H1 (cell line): ENCODE measurements around the gene PAXX. TPM values are rescaled to one million over a fixed set of nuclear protein-coding genes. Genes with fewer than 3 reads are reported as not detected.

Source experiments
- CTCF ChIA-PET: fragments of 300-600 bp; sonication (Branson Sonifier 250); formaldehyde crosslinking; loops from one replicate; lab custom pipeline; 2021; ENCODE audit not compliant: partially characterized antibody; lab: Charles Lee
- POLR2A ChIA-PET: fragments of 300-600 bp; sonication (Branson Sonifier 250); formaldehyde crosslinking; loops from one replicate; lab custom pipeline; 2021; ENCODE audit warnings: inconsistent platforms; ENCODE audit not compliant: partially characterized antibody; lab: Charles Lee
- DNase-seq, 2 experiments: peaks; one replicate each; pipeline versions ENCODE4 v3.0.0 to v3.0.0-alpha.2; 2010 to 2022; ENCODE audit warnings: low spot score in 2 of 2, low read depth in 1 of 2, mixed read lengths in 1 of 2
- FAIRE-seq: peaks from 2 replicates; lab custom pipeline; 2011; peaks lifted over from hg19 to GRCh38; lab: Jason Lieb, UNC
- H2AFZ ChIP-seq: 2 replicates; pipeline ENCODE4 v1.8.1; 2012; ENCODE audit warnings: low read length, inconsistent platforms
- H2AK5ac ChIP-seq: 2 replicates; pipeline ENCODE4 v1.6.1; 2013; ENCODE audit warnings: low read depth, low read length
- H2BK120ac ChIP-seq: replicated peaks from 2 replicates; pipeline ENCODE3; 2013; ENCODE audit warnings: low read depth, low read length, inconsistent platforms
- H2BK12ac ChIP-seq: 2 replicates; pipeline ENCODE4 v1.6.1; 2013; ENCODE audit warnings: low read depth, low read length
- H2BK15ac ChIP-seq: 2 replicates; pipeline ENCODE4 v1.6.1; 2013; ENCODE audit warnings: low read length
- H2BK20ac ChIP-seq: 2 replicates; pipeline ENCODE4 v1.6.1; 2013; ENCODE audit warnings: low read length
- H2BK5ac ChIP-seq: 2 replicates; pipeline ENCODE4 v1.6.1; 2013; ENCODE audit warnings: low read depth, low read length
- H3K14ac ChIP-seq: 2 replicates; pipeline ENCODE4 v1.6.1; 2013; ENCODE audit warnings: inconsistent platforms; ENCODE audit not compliant: insufficient read length
- H3K18ac ChIP-seq: 2 replicates; pipeline ENCODE4 v1.6.1; 2013; ENCODE audit warnings: low read length; ENCODE audit errors: extremely low read depth
- H3K23ac ChIP-seq: 2 replicates; pipeline ENCODE4 v1.6.1; 2013; ENCODE audit warnings: inconsistent platforms; ENCODE audit not compliant: insufficient read length
- H3K23me2 ChIP-seq: 2 replicates; pipeline ENCODE4 v1.6.1; 2013; ENCODE audit warnings: low read depth, low read length
- H3K27ac ChIP-seq: 2 replicates; pipeline ENCODE4 v1.6.1; 2011; ENCODE audit warnings: low read depth, low read length, inconsistent platforms
- H3K27me3 ChIP-seq, 4 experiments: replicated peaks in 1 of 4; 1 replicate in 1 of 4; 2 replicates in 3 of 4; pipeline versions ENCODE4 v1.6.1 to v1.8.1; 2011 to 2013; ENCODE audit warnings: low read length in 3 of 4, mild to moderate bottlenecking in 3 of 4, inconsistent platforms in 2 of 4, mixed read lengths in 2 of 4, moderate library complexity in 1 of 4; ENCODE audit not compliant: control insufficient read depth in 3 of 4, insufficient read depth in 3 of 4; ENCODE audit errors: extremely low read depth in 1 of 4
- H3K36me3 ChIP-seq, 4 experiments: 2 replicates each; pipeline versions ENCODE4 v1.6.1 to v1.8.1; 2011 to 2013; ENCODE audit warnings: mild to moderate bottlenecking in 4 of 4, low read length in 3 of 4, moderate library complexity in 2 of 4, control low read depth in 1 of 4, inconsistent platforms in 1 of 4; ENCODE audit not compliant: insufficient read depth in 4 of 4, control insufficient read depth in 2 of 4
- H3K4ac ChIP-seq: replicated peaks from 2 replicates; pipeline ENCODE3; 2013; ENCODE audit warnings: low read length, low read depth, mixed read lengths, inconsistent platforms; ENCODE audit not compliant: insufficient read length
- H3K4me1 ChIP-seq, 4 experiments: replicated peaks in 1 of 4; 1 replicate in 1 of 4; 2 replicates in 3 of 4; pipeline versions ENCODE4 v1.6.1 to v1.8.1; 2011 to 2013; ENCODE audit warnings: low read length in 3 of 4, inconsistent platforms in 2 of 4, mixed read lengths in 1 of 4; ENCODE audit not compliant: insufficient read depth in 4 of 4, control insufficient read depth in 3 of 4
- H3K4me2 ChIP-seq, 2 experiments: 2 replicates each; pipeline versions ENCODE4 v1.6.1 to v1.8.1; 2011 to 2013; ENCODE audit warnings: low read depth in 2 of 2, low read length in 2 of 2, control low read depth in 1 of 2, inconsistent platforms in 1 of 2, mild to moderate bottlenecking in 1 of 2; ENCODE audit not compliant: insufficient read depth in 1 of 2
- H3K4me3 ChIP-seq, 4 experiments: fragments of 200-600, 300-600 bp in 1 of 4; sonication (generic), shearing (Covaris generic), sonication (Bioruptor Twin) in 1 of 4; 2 replicates each; pipeline versions ENCODE4 v1.5.1 to v1.8.1; 2011 to 2016; ENCODE audit warnings: low read length in 4 of 4, low read depth in 3 of 4, control low read depth in 2 of 4, inconsistent platforms in 2 of 4, mild to moderate bottlenecking in 2 of 4, mixed read lengths in 1 of 4, moderate library complexity in 1 of 4; ENCODE audit not compliant: insufficient read depth in 2 of 4; ENCODE audit errors: extremely low read depth in 1 of 4
- H3K56ac ChIP-seq: replicated peaks from 2 replicates; pipeline ENCODE3; 2013; ENCODE audit warnings: low read depth, mild to moderate bottlenecking, mixed read lengths, low read length, inconsistent platforms; ENCODE audit not compliant: insufficient read length
- H3K79me1 ChIP-seq: 2 replicates; pipeline ENCODE4 v1.6.1; 2013; ENCODE audit warnings: low read depth, low read length, control low read depth
- H3K79me2 ChIP-seq, 2 experiments: 2 replicates each; pipeline versions ENCODE4 v1.6.1 to v1.8.1; 2012 to 2013; ENCODE audit warnings: low read length in 2 of 2, mild to moderate bottlenecking in 2 of 2, inconsistent platforms in 1 of 2; ENCODE audit not compliant: insufficient read depth in 2 of 2, control insufficient read depth in 1 of 2
- H3K9ac ChIP-seq, 4 experiments: replicated peaks in 1 of 4; 1 replicate in 1 of 4; 2 replicates in 3 of 4; pipeline versions ENCODE4 v1.6.1 to v1.8.1; 2011 to 2013; ENCODE audit warnings: low read depth in 3 of 4, low read length in 3 of 4, control low read depth in 2 of 4, mild to moderate bottlenecking in 2 of 4, moderate library complexity in 2 of 4, inconsistent platforms in 1 of 4; ENCODE audit errors: extremely low read depth in 1 of 4
- H3K9me3 ChIP-seq, 2 experiments: 2 replicates each; pipeline versions ENCODE4 v1.6.1 to v1.8.1; 2012 to 2013; ENCODE audit warnings: mild to moderate bottlenecking in 2 of 2, moderate library complexity in 2 of 2, control low read depth in 1 of 2, inconsistent platforms in 1 of 2, low read depth in 1 of 2, low read length in 1 of 2, mixed read lengths in 1 of 2; ENCODE audit not compliant: insufficient read depth in 2 of 2
- H4K20me1 ChIP-seq, 2 experiments: replicated peaks in 1 of 2; 2 replicates each; pipeline versions ENCODE3 to v1.8.1; 2011 to 2013; ENCODE audit warnings: inconsistent platforms in 2 of 2, low read length in 2 of 2, mild to moderate bottlenecking in 1 of 2; ENCODE audit not compliant: insufficient read depth in 2 of 2, control insufficient read depth in 1 of 2
- H4K5ac ChIP-seq: 2 replicates; pipeline ENCODE4 v1.6.1; 2013; ENCODE audit warnings: low read length, low read depth, mixed read lengths, inconsistent platforms; ENCODE audit not compliant: insufficient read length
- H4K8ac ChIP-seq: 2 replicates; pipeline ENCODE4 v1.8.0; 2013; ENCODE audit warnings: mild to moderate bottlenecking, moderate library complexity, low read length, inconsistent platforms; ENCODE audit not compliant: insufficient read depth; ENCODE audit errors: extremely low read depth
- H4K91ac ChIP-seq: replicated peaks from 2 replicates; pipeline ENCODE3; 2013; ENCODE audit warnings: low read length, mixed read lengths, inconsistent platforms; ENCODE audit not compliant: insufficient read length
- CBX5 ChIP-seq: fragments of 300-800, 300-1000 bp; sonication (generic); IDR thresholded peaks from 2 replicates; pipeline ENCODE4 v1.7.1; 2016; ENCODE audit warnings: antibody characterized with exemption, low read length, low read depth
- CEBPB ChIP-seq: IDR thresholded peaks from 2 replicates; pipeline ENCODE4 v1.6.1; 2012; ENCODE audit warnings: low read depth, low read length
- CHD2 ChIP-seq: IDR thresholded peaks from 2 replicates; pipeline ENCODE4 v1.6.1; 2012; ENCODE audit warnings: low read length, improper control_type of control experiment
- EGR1 ChIP-seq: IDR thresholded peaks from 2 replicates; pipeline ENCODE4 v1.6.1; 2011; ENCODE audit warnings: low read depth, low read length, borderline replicate concordance
- FOSL1 ChIP-seq: IDR thresholded peaks from 2 replicates; pipeline ENCODE4 v1.6.1; 2011; ENCODE audit warnings: mild to moderate bottlenecking, low read depth, low read length, moderate library complexity; ENCODE audit not compliant: insufficient read depth
- NRF1 ChIP-seq: IDR thresholded peaks from 2 replicates; pipeline ENCODE4 v1.6.1; 2011; ENCODE audit warnings: mild to moderate bottlenecking, low read depth, low read length, improper control_type of control experiment
- POLR2A ChIP-seq, 2 experiments: IDR thresholded peaks; 1 replicate in 1 of 2; 2 replicates in 1 of 2; pipeline ENCODE4 v1.6.1; 2011; ENCODE audit warnings: low read depth in 2 of 2, low read length in 2 of 2, mild to moderate bottlenecking in 2 of 2; ENCODE audit errors: control extremely low read depth in 1 of 2
- RAD21 ChIP-seq, 2 experiments: IDR thresholded peaks in 1 of 2; conservative IDR thresholded peaks in 1 of 2; 2 replicates each; pipeline ENCODE4 v1.6.1; 2011; ENCODE audit warnings: low read depth in 2 of 2, low read length in 2 of 2, improper control_type of control experiment in 1 of 2, inconsistent platforms in 1 of 2, mild to moderate bottlenecking in 1 of 2, moderate library complexity in 1 of 2
- RBBP5 ChIP-seq: IDR thresholded peaks from 2 replicates; pipeline ENCODE4 v1.7.1; 2012; ENCODE audit warnings: low read depth, mild to moderate bottlenecking, inconsistent platforms, low read length, moderate library complexity, borderline replicate concordance
- RFX5 ChIP-seq: IDR thresholded peaks from 2 replicates; pipeline ENCODE4 v1.6.1; 2011; ENCODE audit warnings: low read depth, low read length, improper control_type of control experiment, borderline replicate concordance
- SIN3A ChIP-seq, 2 experiments: IDR thresholded peaks in 1 of 2; conservative IDR thresholded peaks in 1 of 2; 2 replicates each; pipeline ENCODE4 v1.6.1; 2011 to 2012; ENCODE audit warnings: low read length in 2 of 2, improper control_type of control experiment in 1 of 2, low read depth in 1 of 2, mild to moderate bottlenecking in 1 of 2
- USF2 ChIP-seq: IDR thresholded peaks from 2 replicates; pipeline ENCODE4 v1.6.1; 2011; ENCODE audit warnings: low read length, improper control_type of control experiment
- ZNF274 ChIP-seq: IDR thresholded peaks from 2 replicates; pipeline ENCODE4 v1.7.0; 2012; ENCODE audit warnings: low read length, borderline replicate concordance; ENCODE audit errors: extremely low read depth
- WGBS, 2 experiments: shearing (Covaris generic) in 1 of 2; methylation state at CpG; one replicate each; pipeline versions ENCODE4 v1.1.6 to v1.1.7; 2013 to 2015; ENCODE audit warnings: low lambda C conversion rate in 2 of 2, mixed read lengths in 2 of 2, inconsistent platforms in 1 of 2, low coverage in 1 of 2, missing lambda C conversion rate in 1 of 2; ENCODE audit not compliant: insufficient replicate concordance in 2 of 2, insufficient coverage in 1 of 2, insufficient read length in 1 of 2; ENCODE audit errors: extremely low coverage in 1 of 2, missing lambda C conversion rate in 1 of 2; 5-methylcytosine and 5-hydroxymethylcytosine counted together
- polyA plus RNA-seq, 7 experiments: library from polyadenylated mRNA; depleted of rRNA in 3 of 7; stranded (reverse) in 5 of 7; unstranded in 2 of 7; fragments of >200 nt in 5 of 7; fragments of 200-250 nt in 2 of 7; gene quantifications; 1 replicate in 5 of 7; 2 replicates in 1 of 7; 4 replicates in 1 of 7; pipeline versions ENCODE4 v1.2.1 to v1.2.3, GENCODE V29; 2011 to 2013; ENCODE audit warnings: missing spikeins in 2 of 7, mixed read lengths in 2 of 7
- total RNA-seq: library from RNA; stranded (reverse); fragmentation: NEBNext Ultra II Directional; extraction: Animal tissue kit (Norgen Biotek cat#: 25700); gene quantifications from 2 replicates; pipeline ENCODE4 v1.2.1, GENCODE V29; 2021

PAXX gene
- total and polyA plus RNA-seq, 2 of the 8 experiments (the other 6 are each of a cell fraction or from before 2014, with no cell fraction given), result 43.4 to 45.9 TPM

DNA sequence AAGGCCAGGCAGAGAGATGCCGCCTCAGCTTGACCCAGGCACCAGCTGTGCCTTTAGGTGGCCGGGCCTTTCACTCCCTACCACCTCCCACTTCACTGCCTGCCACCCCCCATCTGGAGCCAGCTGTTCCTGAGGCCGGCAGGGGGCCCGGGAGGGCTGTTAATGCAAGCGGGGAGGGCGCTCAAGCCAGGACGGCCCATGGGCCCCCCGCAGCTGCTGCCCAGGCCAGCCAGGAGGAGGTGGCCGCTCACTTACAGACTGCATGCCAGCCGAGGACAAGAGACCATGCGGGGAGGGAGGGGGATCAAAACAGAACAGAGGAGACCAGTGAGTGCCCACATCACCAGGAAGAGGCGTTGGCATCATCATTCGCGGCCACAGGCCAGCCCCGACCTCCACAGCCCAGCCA lies 31.4 kb downstream of the PAXX start:
- no peak overlapping the region for H3K23ac ChIP-seq
- peaks cover 0 to 9% (median 6%) of the 10 kb centered on the region in 4 experiments; a peak in 5 of 7 replicates for H3K4me1 ChIP-seq
- peaks cover 3% of the 10 kb centered on the region; the same call in 1 of the 2 replicates for H3K23me2 ChIP-seq
- H2BK20ac ChIP-seq, result no peak overlapping the region
- 0 out of 2 replicates have a peak overlapping the region, but pooled peaks have one; percentile 5 for H2BK5ac ChIP-seq
- no peak overlapping the region for H3K4me3 ChIP-seq
- H4K8ac ChIP-seq, result no peak overlapping the region
- no peak for DNase-seq
- H3K27ac ChIP-seq, result no peak overlapping the region
- no peaks in the 10 kb centered on the region for H3K79me2 ChIP-seq
- no peak overlapping the region for H3K9ac ChIP-seq
- H4K91ac ChIP-seq, result no peak overlapping the region
- ChIA-PET CTCF (interaction anchor here (0.8 to 4.7 kb wide), 4 partner anchors 12 to 76 kb away, joined by 4 to 21 read pairs (median 6); partner anchors contain the start of gene PTGDS), POLR2A (interaction anchor here (0.5 kb wide), 1 partner anchor 58 kb away, joined by 3 read pairs; no protein-coding TSS in a partner anchor)
- no peak overlapping the region for H3K4me2 ChIP-seq
- no peak overlapping the region for H3K56ac ChIP-seq
- no peak overlapping the region for H2BK120ac ChIP-seq
- H3K18ac ChIP-seq, result no peak overlapping the region
- 90% methylated on average over 15 of the region's 15 CpGs; no CpG with 5 or more reads in 1 of the 2 experiments for WGBS, 2 experiments
- no peak overlapping the region for H2AFZ ChIP-seq
- no peak for FAIRE-seq
- H3K36me3 ChIP-seq, result no peaks in the 10 kb centered on the region
- no peak overlapping the region for H2BK15ac ChIP-seq
- peaks cover 0 to 8% of the 10 kb centered on the region in 2 experiments for H4K20me1 ChIP-seq
- no peak overlapping the region for H3K4ac ChIP-seq
- no peak overlapping the region for H3K14ac ChIP-seq
- no peaks in the 10 kb centered on the region for H3K79me1 ChIP-seq
- no peak overlapping the region for H4K5ac ChIP-seq
- H3K9me3 ChIP-seq, result no peaks in the 10 kb centered on the region
- no peak overlapping the region for H2AK5ac ChIP-seq
- no peak overlapping the region for H2BK12ac ChIP-seq
- H3K27me3 ChIP-seq, result peaks cover 1 to 18% (median 12%) of the 10 kb centered on the region in 4 experiments; a peak in 6 of 7 replicates
- no peak for TF ChIP-seq EGR1
- no peak for TF ChIP-seq FOSL1
- no peak for TF ChIP-seq USF2
- TF ChIP-seq SIN3A (conservative IDR thresholded peaks at IDR 0.05 in 1 of 2, IDR thresholded peaks at IDR 0.05 in 1 of 2; ENCODE audit: low read depth in 1 of 2, low read length in 2 of 2), result no peak
- no peak for TF ChIP-seq CHD2
- no peak for TF ChIP-seq CBX5
- no peak for TF ChIP-seq RAD21 (IDR thresholded peaks at IDR 0.05 in 1 of 2, conservative IDR thresholded peaks at IDR 0.05 in 1 of 2; ENCODE audit: low read depth in 2 of 2, low read length in 2 of 2)
- no peak for TF ChIP-seq ZNF274
- TF ChIP-seq NRF1, result no peak
- TF ChIP-seq POLR2A (IDR thresholded peaks at IDR 0.05; ENCODE audit: control extremely low read depth in 1 of 2, low read depth in 2 of 2, low read length in 2 of 2), result no peak
- no peak for TF ChIP-seq RFX5
- TF ChIP-seq RBBP5, result no peak
- no peak for TF ChIP-seq CEBPB
